PFSK-1 (cell line): ENCODE results near the gene ABCB9.

Experiments used
- FOXP2 ChIP-seq: optimal IDR thresholded peaks from 2 replicates; pipeline ENCODE3; 2011; ENCODE audit warnings: borderline replicate concordance, control low read depth, inconsistent platforms; ENCODE audit not compliant: insufficient read depth; ENCODE audit errors: extremely low read length, extremely low read depth
- POLR2AphosphoS5 ChIP-seq: IDR thresholded peaks from 2 replicates; pipeline ENCODE4 v1.6.1; 2012; ENCODE audit warnings: low read depth, mild to moderate bottlenecking, control low read depth, low read length, moderate library complexity
- REST ChIP-seq, 2 experiments: IDR thresholded peaks; 2 replicates each; pipeline versions ENCODE4 v1.6.1 to v1.8.0; 2011 to 2012; ENCODE audit warnings: low read depth in 2 of 2, low read length in 2 of 2, control low read depth in 1 of 2, inconsistent platforms in 1 of 2, mild to moderate bottlenecking in 1 of 2, moderate library complexity in 1 of 2; ENCODE audit not compliant: insufficient read depth in 1 of 2
- SIN3A ChIP-seq: IDR thresholded peaks from 2 replicates; pipeline ENCODE4 v1.6.1; 2012; ENCODE audit warnings: mild to moderate bottlenecking, low read length, moderate library complexity, borderline replicate concordance; ENCODE audit not compliant: insufficient read depth
- TAF1 ChIP-seq: IDR thresholded peaks from 2 replicates; pipeline ENCODE4 v1.6.1; 2012; ENCODE audit warnings: low read length, control low read depth, borderline replicate concordance; ENCODE audit not compliant: insufficient read depth

- TF ChIP-seq POLR2AphosphoS5 (no peak), REST (IDR thresholded peaks at IDR 0.05; ENCODE audit: insufficient read depth in 1 of 2, low read depth in 2 of 2, low read length in 2 of 2) (no peak), SIN3A (no peak), FOXP2 (no peak), TAF1 (no peak)
These were observed 22.4 kb upstream of the ABCB9 start for GRCh38 chr12:122988612-122989212.
